ENCODE data around the gene MED29. TPM values are rescaled to one million over a fixed set of nuclear protein-coding genes. Genes with fewer than 3 reads are reported as not detected.

The MED29 gene
- total RNA-seq, 1 donor from 2014 or later = 37.3 TPM

- peaks cover 3% of the 10 kb centered on the region for H3K9me3 Mint-ChIP-seq
- H3K27me3 Mint-ChIP-seq (ENCODE audit: low read depth) = peaks cover 34% of the 10 kb centered on the region
- DNase-seq (ENCODE audit: low read depth, low spot score) = peak; percentile 85
- peak overlapping the region; percentile 98 for H3K4me3 Mint-ChIP-seq
- H3K36me3 Mint-ChIP-seq (ENCODE audit: low read depth) = peaks cover 8% of the 10 kb centered on the region
- TF ChIP-seq CTCF (conservative IDR thresholded peaks at IDR 0.05) = peak; percentile 98
- H3K4me1 Mint-ChIP-seq = peaks cover 49% of the 10 kb centered on the region
- H3K27ac Mint-ChIP-seq (ENCODE audit: unreplicated experiment) = peak overlapping the region; percentile 53
Observed at GRCh38 chr19:39411832-39412099, 20.6 kb downstream of the MED29 start.

GRCh38 chr19:39412100-39412866 lies 21.1 kb downstream of the MED29 start, which contains the start of gene PLEKHG2:
TSS of gene PLEKHG2 (plus strand) at chr19:39412669. CDS start at chr19:39414087, 1,418 bp downstream.
- peak; percentile 92 for TF ChIP-seq CTCF (conservative IDR thresholded peaks at IDR 0.05)
- Mint-ChIP-seq H3K36me3 (ENCODE audit: low read depth) (peaks cover 8% of the 10 kb centered on the region), H3K27ac (ENCODE audit: unreplicated experiment) (peak within 1 kb of the TSS; percentile 62), H3K27me3 (ENCODE audit: low read depth) (peaks cover 30% of the 10 kb centered on the region), H3K4me3 (peak within 1 kb of the TSS; percentile 98), H3K9me3 (peaks cover 3% of the 10 kb centered on the region), H3K4me1 (peaks cover 51% of the 10 kb centered on the region)
- DNase-seq (ENCODE audit: low read depth, low spot score) = peak; percentile 99

DNA sequence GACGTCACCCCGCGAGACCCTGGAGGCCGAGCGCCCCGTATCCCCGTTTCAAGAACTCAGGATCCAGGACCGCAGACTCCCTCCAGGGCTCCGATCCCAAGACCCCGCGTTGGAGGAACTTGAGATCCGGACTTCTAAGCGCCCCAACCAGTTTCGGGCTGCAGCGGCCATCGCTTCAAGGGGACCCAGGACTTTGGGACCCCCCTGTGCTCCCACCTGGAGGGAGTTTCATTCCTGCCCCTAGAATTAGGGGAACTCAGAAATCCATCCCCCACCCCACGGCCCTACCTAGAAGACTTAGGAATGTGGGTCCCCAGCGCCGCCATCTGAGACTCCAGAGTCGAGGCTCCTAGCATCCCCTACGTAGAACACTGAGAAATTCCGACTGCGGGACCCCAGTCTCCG lies 21.7 kb downstream of the MED29 start:
- Mint-ChIP-seq H3K27me3 (ENCODE audit: low read depth) (peaks cover 29% of the 10 kb centered on the region), H3K4me3 (peak overlapping the region; percentile 98), H3K27ac (ENCODE audit: unreplicated experiment) (peak overlapping the region; percentile 62), H3K36me3 (ENCODE audit: low read depth) (peaks cover 8% of the 10 kb centered on the region), H3K4me1 (peaks cover 53% of the 10 kb centered on the region), H3K9me3 (peaks cover 3% of the 10 kb centered on the region)
- no peak for DNase-seq (ENCODE audit: low read depth, low spot score)
- TF ChIP-seq CTCF (conservative IDR thresholded peaks at IDR 0.05) = peak; percentile 51

DNA sequence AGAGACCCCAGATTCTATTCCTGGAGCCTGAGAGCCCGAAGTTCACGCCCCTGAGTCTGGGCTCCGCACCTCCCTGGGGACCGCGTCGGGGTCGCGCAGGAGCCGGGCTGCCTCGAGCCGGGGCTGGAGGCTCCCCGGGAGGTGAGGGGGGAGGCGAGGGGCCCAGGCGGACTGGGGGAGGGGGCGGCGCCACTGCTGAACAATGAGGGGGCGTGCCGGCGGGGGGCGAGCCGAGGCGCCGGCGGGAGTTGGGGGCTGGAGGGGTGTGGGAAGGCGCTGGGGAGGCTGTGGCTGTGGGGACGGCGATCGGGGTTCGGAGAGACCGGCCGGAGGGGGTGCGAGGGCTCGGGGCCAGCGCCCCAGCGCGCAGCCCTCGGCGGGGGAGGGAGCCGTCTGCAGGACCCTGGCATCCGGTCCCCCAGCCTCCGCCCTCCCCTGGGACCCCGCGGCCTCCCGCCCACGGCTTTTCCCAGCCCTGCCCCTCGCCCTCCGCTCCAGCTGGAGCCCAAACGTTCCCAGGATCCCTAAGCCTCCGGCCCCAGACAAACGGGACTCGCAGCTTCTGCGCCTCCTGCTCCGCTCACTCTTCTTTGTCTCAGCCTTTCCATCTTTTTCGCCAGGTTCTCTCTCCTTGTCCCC lies 22.2 kb downstream of the MED29 start:
- H3K36me3 Mint-ChIP-seq (ENCODE audit: low read depth) = peaks cover 8% of the 10 kb centered on the region
- peak overlapping the region; percentile 98 for H3K4me3 Mint-ChIP-seq
- H3K4me1 Mint-ChIP-seq = peaks cover 53% of the 10 kb centered on the region
- peaks cover 23% of the 10 kb centered on the region for H3K27me3 Mint-ChIP-seq (ENCODE audit: low read depth)
- TF ChIP-seq CTCF (conservative IDR thresholded peaks at IDR 0.05) = no peak
- H3K9me3 Mint-ChIP-seq = peaks cover 3% of the 10 kb centered on the region
- peak overlapping the region; percentile 99 for H3K27ac Mint-ChIP-seq (ENCODE audit: unreplicated experiment)
- DNase-seq (ENCODE audit: low read depth, low spot score) = peak; percentile 66

DNA sequence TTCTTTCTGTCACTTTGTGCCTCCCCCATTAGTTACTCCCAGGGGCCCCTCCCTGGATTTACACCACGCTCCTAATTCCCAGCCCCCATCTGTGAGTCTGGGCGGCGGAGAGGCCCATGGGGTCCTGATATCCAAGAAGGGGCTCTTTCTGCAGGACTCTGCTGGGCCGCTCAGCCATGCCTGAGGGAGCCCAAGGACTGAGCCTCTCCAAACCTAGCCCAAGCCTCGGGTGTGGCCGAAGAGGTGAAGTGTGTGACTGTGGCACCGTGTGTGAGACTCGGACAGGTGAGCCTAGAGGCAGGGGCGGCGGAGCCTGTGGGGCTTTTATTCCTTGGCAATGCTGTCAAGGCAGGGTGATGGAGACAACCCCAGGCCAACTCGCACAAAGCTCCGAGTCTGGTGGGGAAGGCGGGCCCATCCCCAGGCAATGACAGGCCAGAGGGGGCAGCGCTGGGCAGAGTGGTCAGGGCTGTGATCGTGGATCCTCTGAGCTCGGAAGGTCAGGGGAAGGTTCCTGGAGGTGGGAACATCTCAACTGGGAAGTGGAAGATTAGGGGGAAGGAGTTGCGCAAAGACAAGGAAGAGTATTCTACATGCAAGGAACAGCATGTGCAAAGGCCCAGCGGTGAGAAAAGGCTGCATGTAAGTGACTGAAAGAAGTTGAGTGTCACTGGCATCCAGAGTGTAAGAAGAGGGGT lies 22.9 kb downstream of the MED29 start:
- TF ChIP-seq CTCF (conservative IDR thresholded peaks at IDR 0.05) = no peak
- Mint-ChIP-seq H3K27ac (ENCODE audit: unreplicated experiment) (peak overlapping the region; percentile 99), H3K36me3 (ENCODE audit: low read depth) (peaks cover 8% of the 10 kb centered on the region), H3K27me3 (ENCODE audit: low read depth) (peaks cover 17% of the 10 kb centered on the region), H3K4me3 (peak overlapping the region; percentile 98), H3K9me3 (peaks cover 3% of the 10 kb centered on the region), H3K4me1 (peaks cover 47% of the 10 kb centered on the region)
- DNase-seq (ENCODE audit: low read depth, low spot score) = no peak

All from neural crest cell (in vitro differentiated cells).